Panc1 (cell line): ENCODE results near the gene TMEM45A. TPM values are rescaled to one million over a fixed set of nuclear protein-coding genes. Genes with fewer than 3 reads are reported as not detected.

ENCODE experiments used
- ATAC-seq: fragments of 200-7000 bp; cut with Tn5 transposase; 2 replicates; pipeline ENCODE4 v1.9.1; 2020; ENCODE audit warnings: mild to moderate bottlenecking, moderate library complexity
- BruUV-seq: library from RNA; stranded (reverse); fragments of 400-500 nt; replicated peaks from 2 replicates; lab custom pipeline; 2021; lab: Mats Ljungman, UMichigan
- CTCF ChIA-PET: fragments of 300-600 bp; sonication (Branson Sonifier 250); formaldehyde crosslinking; loops from one replicate; lab custom pipeline; 2022; ENCODE audit warnings: antibody characterized with exemption; lab: Charles Lee
- POLR2A ChIA-PET: fragments of 300-600 bp; sonication (Branson Sonifier 250); formaldehyde crosslinking; loops from one replicate; lab custom pipeline; 2022; ENCODE audit warnings: antibody characterized with exemption; lab: Charles Lee
- DNase-seq: peaks from one replicate; pipeline ENCODE4 v3.0.0-alpha.2; 2010; ENCODE audit warnings: low read depth, low spot score
- H3K27ac ChIP-seq: 2 replicates; pipeline ENCODE4 v1.5.1; 2011; ENCODE audit warnings: mild to moderate bottlenecking, low read length, inconsistent platforms
- H3K27me3 ChIP-seq: fragments of 200-500 bp; sonication (Bioruptor generic); 2 replicates; pipeline ENCODE4 v1.6.0; 2014; ENCODE audit warnings: low read length, inconsistent platforms; ENCODE audit not compliant: control insufficient read depth, insufficient read depth
- H3K36me3 ChIP-seq: fragments of 200-500 bp; sonication (Bioruptor generic); 2 replicates; pipeline ENCODE4 v1.5.1; 2014; ENCODE audit warnings: inconsistent platforms, mild to moderate bottlenecking, low read length, moderate library complexity; ENCODE audit not compliant: control insufficient read depth, insufficient read depth
- H3K4me1 ChIP-seq: 2 replicates; pipeline ENCODE4 v1.5.1; 2011; ENCODE audit warnings: inconsistent platforms, mild to moderate bottlenecking, low read length, moderate library complexity; ENCODE audit not compliant: control insufficient read depth, insufficient read depth
- H3K4me3 ChIP-seq, 2 experiments: 2 replicates each; pipeline ENCODE4 v1.5.1; 2011 to 2012; ENCODE audit warnings: low read depth in 2 of 2, low read length in 2 of 2, mild to moderate bottlenecking in 2 of 2, inconsistent platforms in 1 of 2, moderate library complexity in 1 of 2
- H3K9me3 ChIP-seq: fragments of 200-500 bp; sonication (Bioruptor generic); 2 replicates; pipeline ENCODE4 v1.5.1; 2014; ENCODE audit warnings: low read depth, mild to moderate bottlenecking, inconsistent platforms, low read length, moderate library complexity; ENCODE audit not compliant: control insufficient read depth, insufficient read depth
- POLR2AphosphoS5 ChIP-seq: IDR thresholded peaks from 2 replicates; pipeline ENCODE4 v1.6.1; 2012; ENCODE audit warnings: mild to moderate bottlenecking, low read depth, low read length, moderate library complexity
- SIN3A ChIP-seq: IDR thresholded peaks from 2 replicates; pipeline ENCODE4 v1.6.1; 2012; ENCODE audit warnings: low read depth, mild to moderate bottlenecking, low read length, moderate library complexity, borderline replicate concordance; ENCODE audit not compliant: insufficient read depth
- TCF7L2 ChIP-seq: IDR thresholded peaks from 2 replicates; pipeline ENCODE4 v1.6.1; 2011; ENCODE audit warnings: mild to moderate bottlenecking, low read depth, low read length, inconsistent platforms
- in situ Hi-C: cut with HindIII; loops from 2 replicates; pipeline ENCODE4 v1.10.0; 2016; ENCODE audit warnings: low sequenced_read_pairs, low pct_unique_long_range_greater_than_20kb
- intact Hi-C: fragments of 100-400 bp; cut with micrococcal nuclease; formaldehyde crosslinking; loops from one replicate; pipeline ENCODE4 v1.10.0; 2022; ENCODE audit not compliant: unreplicated experiment
- total RNA-seq: library from RNA; stranded (reverse); gene quantifications from one replicate; pipeline ENCODE4 v1.2.1, GENCODE V29; 2021; ENCODE audit not compliant: unreplicated experiment
- TF ChIP-seq, protein P1 (sequence below): fragments of 450-650 bp; IDR thresholded peaks from 2 replicates; pipeline ENCODE4 v1.5.1; 2017; ENCODE audit warnings: mild to moderate bottlenecking
- TF ChIP-seq, protein P2 (sequence below), 2 experiments: IDR thresholded peaks; 2 replicates each; pipeline ENCODE4 v1.6.1; 2011 to 2012; ENCODE audit warnings: low read depth in 2 of 2, control low read depth in 1 of 2, low read length in 1 of 2, mild to moderate bottlenecking in 1 of 2, moderate library complexity in 1 of 2; ENCODE audit not compliant: insufficient read depth in 1 of 2

Gene TMEM45A
- total RNA-seq, 1 experiment from 2014 or later = 8.6 TPM

GRCh38 chr3:100605358-100605757 lies 112.9 kb downstream of the TMEM45A start:
- ATAC-seq (no peak), DNase-seq (no peak)
- no peaks in the 10 kb centered on the region for H3K9me3 ChIP-seq
- no peaks in the 10 kb centered on the region for H3K36me3 ChIP-seq
- no peaks in the 10 kb centered on the region for H3K4me1 ChIP-seq
- CTCF ChIA-PET = no interaction called here
- in situ Hi-C loops (no loop called here), intact Hi-C loops (no loop called here)
- H3K27ac ChIP-seq = no peak overlapping the region
- POLR2A ChIA-PET = no interaction called here
- no TSS peak for BruUV-seq
- TF ChIP-seq SIN3A (no peak), POLR2AphosphoS5 (no peak), TCF7L2 (no peak)
- TF ChIP-seq, protein P1, sequence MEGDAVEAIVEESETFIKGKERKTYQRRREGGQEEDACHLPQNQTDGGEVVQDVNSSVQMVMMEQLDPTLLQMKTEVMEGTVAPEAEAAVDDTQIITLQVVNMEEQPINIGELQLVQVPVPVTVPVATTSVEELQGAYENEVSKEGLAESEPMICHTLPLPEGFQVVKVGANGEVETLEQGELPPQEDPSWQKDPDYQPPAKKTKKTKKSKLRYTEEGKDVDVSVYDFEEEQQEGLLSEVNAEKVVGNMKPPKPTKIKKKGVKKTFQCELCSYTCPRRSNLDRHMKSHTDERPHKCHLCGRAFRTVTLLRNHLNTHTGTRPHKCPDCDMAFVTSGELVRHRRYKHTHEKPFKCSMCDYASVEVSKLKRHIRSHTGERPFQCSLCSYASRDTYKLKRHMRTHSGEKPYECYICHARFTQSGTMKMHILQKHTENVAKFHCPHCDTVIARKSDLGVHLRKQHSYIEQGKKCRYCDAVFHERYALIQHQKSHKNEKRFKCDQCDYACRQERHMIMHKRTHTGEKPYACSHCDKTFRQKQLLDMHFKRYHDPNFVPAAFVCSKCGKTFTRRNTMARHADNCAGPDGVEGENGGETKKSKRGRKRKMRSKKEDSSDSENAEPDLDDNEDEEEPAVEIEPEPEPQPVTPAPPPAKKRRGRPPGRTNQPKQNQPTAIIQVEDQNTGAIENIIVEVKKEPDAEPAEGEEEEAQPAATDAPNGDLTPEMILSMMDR = no peak
- TF ChIP-seq, protein P2, sequence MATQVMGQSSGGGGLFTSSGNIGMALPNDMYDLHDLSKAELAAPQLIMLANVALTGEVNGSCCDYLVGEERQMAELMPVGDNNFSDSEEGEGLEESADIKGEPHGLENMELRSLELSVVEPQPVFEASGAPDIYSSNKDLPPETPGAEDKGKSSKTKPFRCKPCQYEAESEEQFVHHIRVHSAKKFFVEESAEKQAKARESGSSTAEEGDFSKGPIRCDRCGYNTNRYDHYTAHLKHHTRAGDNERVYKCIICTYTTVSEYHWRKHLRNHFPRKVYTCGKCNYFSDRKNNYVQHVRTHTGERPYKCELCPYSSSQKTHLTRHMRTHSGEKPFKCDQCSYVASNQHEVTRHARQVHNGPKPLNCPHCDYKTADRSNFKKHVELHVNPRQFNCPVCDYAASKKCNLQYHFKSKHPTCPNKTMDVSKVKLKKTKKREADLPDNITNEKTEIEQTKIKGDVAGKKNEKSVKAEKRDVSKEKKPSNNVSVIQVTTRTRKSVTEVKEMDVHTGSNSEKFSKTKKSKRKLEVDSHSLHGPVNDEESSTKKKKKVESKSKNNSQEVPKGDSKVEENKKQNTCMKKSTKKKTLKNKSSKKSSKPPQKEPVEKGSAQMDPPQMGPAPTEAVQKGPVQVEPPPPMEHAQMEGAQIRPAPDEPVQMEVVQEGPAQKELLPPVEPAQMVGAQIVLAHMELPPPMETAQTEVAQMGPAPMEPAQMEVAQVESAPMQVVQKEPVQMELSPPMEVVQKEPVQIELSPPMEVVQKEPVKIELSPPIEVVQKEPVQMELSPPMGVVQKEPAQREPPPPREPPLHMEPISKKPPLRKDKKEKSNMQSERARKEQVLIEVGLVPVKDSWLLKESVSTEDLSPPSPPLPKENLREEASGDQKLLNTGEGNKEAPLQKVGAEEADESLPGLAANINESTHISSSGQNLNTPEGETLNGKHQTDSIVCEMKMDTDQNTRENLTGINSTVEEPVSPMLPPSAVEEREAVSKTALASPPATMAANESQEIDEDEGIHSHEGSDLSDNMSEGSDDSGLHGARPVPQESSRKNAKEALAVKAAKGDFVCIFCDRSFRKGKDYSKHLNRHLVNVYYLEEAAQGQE (IDR thresholded peaks at IDR 0.05; ENCODE audit: insufficient read depth in 1 of 2, low read depth in 2 of 2, low read length in 1 of 2) = no peak
- no peak overlapping the region for H3K4me3 ChIP-seq
- peaks cover 13% of the 10 kb centered on the region; the same call in 1 of the 2 replicates for H3K27me3 ChIP-seq

GRCh38 chr3:100606894-100607512 lies 114.6 kb downstream of the TMEM45A start:
- ATAC-seq = no peak
- in situ Hi-C loops (no loop called here), intact Hi-C loops (no loop called here)
- H3K9me3 ChIP-seq = no peaks in the 10 kb centered on the region
- H3K4me3 ChIP-seq = no peak overlapping the region
- no peaks in the 10 kb centered on the region for H3K4me1 ChIP-seq
- H3K27me3 ChIP-seq = peaks cover 19% of the 10 kb centered on the region; the same call in 1 of the 2 replicates
- ChIA-PET POLR2A (no interaction called here), CTCF (no interaction called here)
- DNase-seq = no peak
- H3K27ac ChIP-seq = no peak overlapping the region
- TF ChIP-seq SIN3A (no peak), TCF7L2 (no peak)
- TF ChIP-seq, protein P1 = peak; percentile 15; the same call in 1 of the 2 replicates
- no TSS peak for BruUV-seq
- no peaks in the 10 kb centered on the region for H3K36me3 ChIP-seq
